IPS-15b (cell line): ENCODE data around the gene TRRAP.

ENCODE experiments used
- H3K27me3 ChIP-seq: one replicate; pipeline ENCODE4 v1.6.1; 2013; ENCODE audit warnings: low read length; ENCODE audit not compliant: control insufficient read depth, insufficient read depth
- H3K36me3 ChIP-seq: one replicate; pipeline ENCODE4 v1.6.1; 2013; ENCODE audit warnings: low read length; ENCODE audit not compliant: control insufficient read depth, insufficient read depth
- H3K4me1 ChIP-seq: one replicate; pipeline ENCODE4 v1.6.1; 2013; ENCODE audit warnings: mild to moderate bottlenecking, low read length; ENCODE audit not compliant: control insufficient read depth, insufficient read depth
- H3K4me3 ChIP-seq: one replicate; pipeline ENCODE4 v1.5.1; 2013; ENCODE audit warnings: low read depth, low read length
- H3K9ac ChIP-seq: one replicate; pipeline ENCODE4 v1.6.1; 2013; ENCODE audit warnings: low read depth, mild to moderate bottlenecking, low read length
- H3K9me3 ChIP-seq: one replicate; pipeline ENCODE4 v1.6.1; 2013; ENCODE audit warnings: mild to moderate bottlenecking, low read length; ENCODE audit not compliant: control insufficient read depth, insufficient read depth

TRRAP gene

GRCh38 chr7:98933321-98933720 is 55.0 kb downstream of the TRRAP start:
- Histone ChIP-seq H3K36me3 (peaks cover 64% of the 10 kb centered on the region), H3K4me3 (no peak overlapping the region), H3K27me3 (no peaks in the 10 kb centered on the region), H3K9me3 (no peaks in the 10 kb centered on the region), H3K9ac (no peak overlapping the region), H3K4me1 (no peaks in the 10 kb centered on the region)

DNA sequence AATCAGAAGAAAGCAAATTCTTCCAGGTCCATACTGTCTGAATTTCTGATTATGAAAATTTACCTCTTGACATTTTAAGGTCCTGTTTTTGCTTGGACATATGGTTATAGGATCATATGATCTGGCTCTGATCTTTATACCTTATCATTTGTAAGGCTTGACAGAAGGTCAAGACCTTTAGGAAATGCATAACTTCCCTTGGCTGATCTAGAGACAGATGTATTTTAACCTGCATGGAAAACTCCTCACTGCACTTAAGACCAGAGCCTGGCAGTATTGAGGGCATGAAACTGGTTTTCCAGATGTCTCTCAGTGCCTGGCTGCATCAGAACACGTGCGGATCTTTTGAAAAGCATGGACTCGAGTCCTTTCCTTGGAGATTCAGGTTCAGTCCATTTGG is 55.9 kb downstream of the TRRAP start:
- Histone ChIP-seq H3K9me3 (no peaks in the 10 kb centered on the region), H3K36me3 (peaks cover 60% of the 10 kb centered on the region), H3K27me3 (no peaks in the 10 kb centered on the region), H3K9ac (no peak overlapping the region), H3K4me3 (no peak overlapping the region), H3K4me1 (no peaks in the 10 kb centered on the region)

GRCh38 chr7:98935811-98936210 is 57.5 kb downstream of the TRRAP start:
- H3K36me3 ChIP-seq: peaks cover 56% of the 10 kb centered on the region
- H3K4me3 ChIP-seq: no peak overlapping the region
- no peaks in the 10 kb centered on the region for H3K4me1 ChIP-seq
- no peaks in the 10 kb centered on the region for H3K9me3 ChIP-seq
- no peak overlapping the region for H3K9ac ChIP-seq
- no peaks in the 10 kb centered on the region for H3K27me3 ChIP-seq

DNA sequence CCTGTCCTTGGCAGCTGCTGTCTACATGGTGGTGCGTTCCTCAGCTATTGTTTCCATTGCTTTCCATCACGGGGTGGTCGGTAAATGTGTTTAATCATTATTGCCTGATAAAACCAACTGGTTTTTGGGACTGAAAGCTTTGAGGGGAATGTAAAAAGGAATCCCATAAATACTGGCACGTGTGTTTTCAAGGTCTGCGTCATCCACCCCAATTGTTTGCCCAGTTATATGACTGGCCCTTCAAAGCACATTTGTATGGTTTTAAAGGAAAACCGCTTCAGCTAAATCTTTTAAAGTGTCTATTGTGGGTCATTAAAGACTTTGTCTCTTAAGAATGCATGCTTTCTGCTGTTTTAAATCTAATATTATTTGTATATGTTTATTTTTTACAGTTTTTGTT is 65.0 kb downstream of the TRRAP start:
- H3K4me3 ChIP-seq: no peak overlapping the region
- H3K9me3 ChIP-seq: no peaks in the 10 kb centered on the region
- no peak overlapping the region for H3K9ac ChIP-seq
- H3K27me3 ChIP-seq: no peaks in the 10 kb centered on the region
- H3K36me3 ChIP-seq: peaks cover 8% of the 10 kb centered on the region
- no peaks in the 10 kb centered on the region for H3K4me1 ChIP-seq

- H3K4me1 ChIP-seq: no peaks in the 10 kb centered on the region
- H3K9me3 ChIP-seq: no peaks in the 10 kb centered on the region
- no peaks in the 10 kb centered on the region for H3K27me3 ChIP-seq
- no peak overlapping the region for H3K4me3 ChIP-seq
- no peak overlapping the region for H3K9ac ChIP-seq
- peaks cover 11% of the 10 kb centered on the region for H3K36me3 ChIP-seq
Measured at GRCh38 chr7:98944386-98944785, 66.1 kb downstream of the TRRAP start.

- no peak overlapping the region for H3K4me3 ChIP-seq
- H3K9me3 ChIP-seq: no peaks in the 10 kb centered on the region
- H3K9ac ChIP-seq: no peak overlapping the region
- no peaks in the 10 kb centered on the region for H3K4me1 ChIP-seq
- H3K27me3 ChIP-seq: no peaks in the 10 kb centered on the region
- H3K36me3 ChIP-seq: peaks cover 22% of the 10 kb centered on the region
Measured at GRCh38 chr7:98945852-98946251, 67.5 kb downstream of the TRRAP start.

DNA sequence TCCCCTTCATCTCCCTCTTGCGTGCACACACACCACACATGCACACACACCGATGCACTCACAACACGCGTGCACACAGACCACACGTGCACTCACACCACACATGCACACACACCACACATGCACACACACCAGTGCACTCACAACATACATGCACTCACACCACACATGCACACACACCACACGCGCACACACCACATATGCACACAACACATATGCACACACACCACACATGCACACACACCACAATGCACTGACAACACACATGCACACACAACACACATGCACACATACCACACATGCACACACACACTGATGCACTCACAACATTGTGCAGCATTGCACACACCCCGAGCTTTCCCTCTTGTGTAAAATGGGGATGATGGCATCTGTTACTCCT is 68.1 kb downstream of the TRRAP start:
- Histone ChIP-seq H3K36me3 (peaks cover 24% of the 10 kb centered on the region), H3K4me3 (no peak overlapping the region), H3K27me3 (no peaks in the 10 kb centered on the region), H3K4me1 (no peaks in the 10 kb centered on the region), H3K9ac (no peak overlapping the region), H3K9me3 (no peaks in the 10 kb centered on the region)

- Histone ChIP-seq H3K4me1 (no peaks in the 10 kb centered on the region), H3K9ac (no peak overlapping the region), H3K27me3 (no peaks in the 10 kb centered on the region), H3K4me3 (no peak overlapping the region), H3K9me3 (no peaks in the 10 kb centered on the region), H3K36me3 (peaks cover 35% of the 10 kb centered on the region)
Measured at GRCh38 chr7:98949336-98950044, 71.2 kb downstream of the TRRAP start.

- Histone ChIP-seq H3K9ac (no peak overlapping the region), H3K36me3 (peaks cover 67% of the 10 kb centered on the region), H3K4me1 (no peaks in the 10 kb centered on the region), H3K4me3 (no peak overlapping the region), H3K27me3 (no peaks in the 10 kb centered on the region), H3K9me3 (no peaks in the 10 kb centered on the region)
Measured at GRCh38 chr7:98955992-98956391, 77.7 kb downstream of the TRRAP start.

DNA sequence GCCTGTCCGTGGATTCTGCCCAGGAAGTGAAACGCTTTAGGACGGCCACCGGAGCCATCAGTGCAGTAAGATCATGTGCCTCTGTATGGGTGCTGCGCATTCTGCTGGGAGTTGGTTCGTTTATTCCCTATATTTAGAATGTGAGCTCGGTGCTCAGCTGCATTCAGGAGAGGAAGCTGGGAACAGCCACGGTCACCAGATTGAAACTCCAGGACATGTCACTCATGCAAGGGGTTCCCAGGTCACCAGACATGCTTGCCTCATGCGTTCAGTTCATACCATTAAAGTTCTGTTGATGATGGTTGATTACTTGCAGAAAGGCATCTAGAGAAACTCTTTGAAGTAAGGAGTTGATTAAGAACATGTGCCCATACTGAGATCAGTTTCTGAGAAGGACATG is 78.1 kb downstream of the TRRAP start:
- no peak overlapping the region for H3K9ac ChIP-seq
- H3K9me3 ChIP-seq: no peaks in the 10 kb centered on the region
- H3K4me3 ChIP-seq: no peak overlapping the region
- H3K27me3 ChIP-seq: no peaks in the 10 kb centered on the region
- peaks cover 69% of the 10 kb centered on the region for H3K36me3 ChIP-seq
- no peaks in the 10 kb centered on the region for H3K4me1 ChIP-seq

- no peaks in the 10 kb centered on the region for H3K9me3 ChIP-seq
- H3K9ac ChIP-seq: no peak overlapping the region
- no peaks in the 10 kb centered on the region for H3K27me3 ChIP-seq
- H3K4me3 ChIP-seq: no peak overlapping the region
- H3K36me3 ChIP-seq: peaks cover 69% of the 10 kb centered on the region
- H3K4me1 ChIP-seq: no peaks in the 10 kb centered on the region
Measured at GRCh38 chr7:98956937-98957336, 78.6 kb downstream of the TRRAP start.

GRCh38 chr7:98957766-98958165 is 79.4 kb downstream of the TRRAP start:
- H3K9ac ChIP-seq: no peak overlapping the region
- H3K4me3 ChIP-seq: no peak overlapping the region
- no peaks in the 10 kb centered on the region for H3K9me3 ChIP-seq
- peaks cover 74% of the 10 kb centered on the region for H3K36me3 ChIP-seq
- no peaks in the 10 kb centered on the region for H3K4me1 ChIP-seq
- H3K27me3 ChIP-seq: no peaks in the 10 kb centered on the region
